Karpas-422 (cell line): Measurements from ENCODE around the gene ZSWIM3. TPM values are rescaled to one million over a fixed set of nuclear protein-coding genes. Genes with fewer than 3 reads are reported as not detected.

Experiments
- DNase-seq: peaks from one replicate; pipeline ENCODE4 v3.0.0-alpha.2; 2015
- H2AFZ ChIP-seq: fragments of 200-600 bp; sonication (generic); 2 replicates; pipeline ENCODE4 v1.6.1; 2014; ENCODE audit warnings: antibody characterized with exemption, low read length, mixed read lengths
- H3K27ac ChIP-seq: fragments of 200-600 bp; sonication (generic); 2 replicates; pipeline ENCODE4 v1.5.1; 2014; ENCODE audit warnings: mild to moderate bottlenecking, low read length, moderate library complexity
- H3K27me3 ChIP-seq: fragments of 200-600 bp; sonication (generic); 2 replicates; pipeline ENCODE4 v1.6.1; 2014; ENCODE audit warnings: low read length, mixed read lengths
- H3K36me3 ChIP-seq: fragments of 200-600 bp; sonication (generic); 2 replicates; pipeline ENCODE4 v1.6.1; 2014; ENCODE audit warnings: low read length, mixed read lengths; ENCODE audit not compliant: insufficient read depth
- H3K4me1 ChIP-seq: fragments of 200-600 bp; sonication (generic); 2 replicates; pipeline ENCODE4 v1.6.1; 2014; ENCODE audit warnings: mild to moderate bottlenecking, low read length, mixed read lengths
- H3K4me2 ChIP-seq: fragments of 200-600 bp; sonication (generic); 2 replicates; pipeline ENCODE4 v1.6.1; 2014; ENCODE audit warnings: low read length, low read depth, mild to moderate bottlenecking; ENCODE audit not compliant: poor library complexity, severe bottlenecking
- H3K4me3 ChIP-seq: fragments of 200-600 bp; sonication (generic); 2 replicates; pipeline ENCODE4 v1.5.1; 2014; ENCODE audit warnings: mild to moderate bottlenecking, antibody characterized with exemption, low read length, mixed read lengths
- H3K79me2 ChIP-seq: fragments of 200-600 bp; sonication (generic); 2 replicates; pipeline ENCODE4 v1.6.1; 2014; ENCODE audit warnings: mild to moderate bottlenecking, low read length, mixed read lengths
- H3K9ac ChIP-seq: fragments of 200-600 bp; sonication (generic); 2 replicates; pipeline ENCODE4 v1.6.0; 2014; ENCODE audit warnings: low read length
- H3K9me2 ChIP-seq: fragments of 200-600 bp; sonication (generic), shearing (Covaris generic); replicated peaks from 2 replicates; pipeline ENCODE4 v1.6.0; 2014; ENCODE audit warnings: mild to moderate bottlenecking, low read length, moderate library complexity; ENCODE audit not compliant: insufficient read depth
- H3K9me3 ChIP-seq: fragments of 300-700, 200-600 bp; sonication (generic); 2 replicates; pipeline ENCODE4 v1.6.1; 2014; ENCODE audit warnings: low read length, mixed read lengths
- H4K20me1 ChIP-seq: fragments of 200-600 bp; sonication (generic); 2 replicates; pipeline ENCODE4 v1.6.1; 2014; ENCODE audit warnings: mild to moderate bottlenecking, antibody characterized with exemption, low read length, low read depth; ENCODE audit not compliant: insufficient read depth
- total RNA-seq: library from RNA; depleted of rRNA; stranded (reverse); fragments of >200 nt; shearing (Covaris generic); gene quantifications from 2 replicates; pipeline ENCODE4 v1.2.3, GENCODE V29; 2014; ENCODE audit warnings: low replicate concordance; rRNA removed

The ZSWIM3 gene
- total RNA-seq, 1 experiment from 2014 or later, result 9.9 TPM

- no peaks in the 10 kb centered on the region for H3K36me3 ChIP-seq
- no peak overlapping the region for H3K4me3 ChIP-seq
- H2AFZ ChIP-seq, result no peak overlapping the region
- DNase-seq, result no peak
- no peak overlapping the region for H3K9ac ChIP-seq
- no peaks in the 10 kb centered on the region for H3K27me3 ChIP-seq
- H3K4me1 ChIP-seq, result no peaks in the 10 kb centered on the region
- H3K9me3 ChIP-seq, result no peaks in the 10 kb centered on the region
- H3K4me2 ChIP-seq, result no peak overlapping the region
- H3K9me2 ChIP-seq, result no peaks in the 10 kb centered on the region
- H3K79me2 ChIP-seq, result no peaks in the 10 kb centered on the region
- no peaks in the 10 kb centered on the region for H4K20me1 ChIP-seq
- no peak overlapping the region for H3K27ac ChIP-seq
These were observed 69.9 kb downstream of the ZSWIM3 start for GRCh38 chr20:45927071-45927878.

Other genes starting within 250 kb of the ZSWIM3 start
- gene WFDC10A, start 227.9 kb upstream of the ZSWIM3 start, total RNA-seq, result not detected in 2 replicates
- gene WFDC9, start 226.3 kb upstream of the ZSWIM3 start, total RNA-seq, result not detected in 2 replicates
- not detected in 2 replicates for gene WFDC11, start 187.4 kb upstream of the ZSWIM3 start, total RNA-seq
- not detected in 2 replicates for gene WFDC13, start 155.6 kb upstream of the ZSWIM3 start, total RNA-seq
- gene WFDC10B, start 152.6 kb upstream of the ZSWIM3 start, total RNA-seq, result not detected in 2 replicates
- gene SPINT4, start 135.3 kb upstream of the ZSWIM3 start, total RNA-seq, result not detected in 2 replicates
- not detected in 2 replicates for gene WFDC3, start 65.7 kb upstream of the ZSWIM3 start, total RNA-seq
- gene DNTTIP1, start 65.7 kb upstream of the ZSWIM3 start, total RNA-seq, result 14.2 and 36.0 TPM in 2 replicates
- 124 and 141 TPM in 2 replicates for gene UBE2C, start 45.0 kb upstream of the ZSWIM3 start, total RNA-seq
- not detected in 2 replicates for gene TNNC2, start 30.3 kb upstream of the ZSWIM3 start, total RNA-seq
- not detected in 2 replicates for gene SNX21, start 23.8 kb upstream of the ZSWIM3 start, total RNA-seq
- gene ACOT8, start 222 bp upstream of the ZSWIM3 start, total RNA-seq, result 93.7 and 96.4 TPM in 2 replicates
- 10.8 and 19.0 TPM in 2 replicates for gene ZSWIM1, start 23.6 kb downstream of the ZSWIM3 start, total RNA-seq
- gene SPATA25, start 30.0 kb downstream of the ZSWIM3 start, total RNA-seq, result 4.7 TPM in 1 of 2 replicates, not detected in the other
- 3.1 and 4.3 TPM in 2 replicates for gene NEURL2, start 33.6 kb downstream of the ZSWIM3 start, total RNA-seq
- gene CTSA, start 33.7 kb downstream of the ZSWIM3 start, total RNA-seq, result 39.5 and 52.9 TPM in 2 replicates
- gene PLTP, start 54.5 kb downstream of the ZSWIM3 start, total RNA-seq, result 19.8 and 29.0 TPM in 2 replicates
- 10.0 and 12.0 TPM in 2 replicates for gene PCIF1, start 77.1 kb downstream of the ZSWIM3 start, total RNA-seq
- gene ZNF335, start 114.6 kb downstream of the ZSWIM3 start, total RNA-seq, result 13.2 and 20.3 TPM in 2 replicates
- gene MMP9, start 151.3 kb downstream of the ZSWIM3 start, total RNA-seq, result not detected in 2 replicates
- not detected in 2 replicates for gene SLC12A5, start 171.6 kb downstream of the ZSWIM3 start, total RNA-seq
- 20.4 and 32.8 TPM in 2 replicates for gene NCOA5, start 232.3 kb downstream of the ZSWIM3 start, total RNA-seq